Stimulated activated CD4-positive, alpha-beta T cell treated with anti-CD3 and anti-CD28 coated beads, Interleukin-15, amount 100 ng/mL, for 1 hour (primary cell): ENCODE results near the gene ATP7B.
"Not testable (repeated sequence)": the region's sequence is repeated elsewhere in the genome, so short reads cannot be mapped to it uniquely, and the experiment has no call there.

ENCODE experiments used
- DNase-seq, 2 donors: peaks; one replicate each; pipeline ENCODE4 v3.0.0-alpha.2; 2020; ENCODE audit warnings: low read depth in 1 of 2, low spot score in 1 of 2

Gene ATP7B

DNA sequence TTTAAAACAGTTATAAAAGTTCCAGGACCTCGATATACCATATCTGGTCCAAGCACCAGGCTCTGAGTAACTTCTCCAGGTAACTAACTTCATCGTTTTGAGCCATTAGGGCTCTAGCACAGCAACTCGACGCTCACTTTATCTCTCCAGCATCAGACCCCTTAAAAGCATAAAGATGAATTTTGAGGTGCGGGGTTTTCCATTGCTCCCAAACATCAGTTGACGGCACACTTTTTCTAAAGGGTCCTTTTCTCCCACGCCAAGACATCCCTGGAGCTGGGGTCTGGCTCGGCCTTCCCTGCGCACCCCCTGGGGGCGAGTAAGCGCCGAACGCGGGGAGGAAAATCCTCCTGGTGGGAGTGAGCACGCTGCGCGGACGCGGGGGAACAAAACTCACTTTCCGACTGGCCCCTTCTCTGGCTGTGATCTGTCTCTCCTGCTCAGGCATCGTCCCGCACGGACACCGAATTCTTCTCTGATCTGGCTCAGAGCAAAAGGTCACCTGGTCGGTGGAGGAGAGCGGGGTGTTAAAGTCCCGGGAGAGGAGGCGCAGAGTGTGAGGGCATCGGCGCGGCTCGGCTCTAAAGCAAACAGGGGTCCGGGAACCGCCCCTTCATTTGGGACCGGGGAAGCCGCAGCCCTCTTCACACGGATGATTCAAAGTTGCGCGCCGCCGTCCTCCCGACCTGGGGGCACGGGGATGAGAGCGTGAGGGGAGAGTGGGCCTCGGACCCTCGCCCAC, at the start of gene ATP7B:
TSS of gene ATP7B (minus strand) at position 561 of the 742 bp plus-strand sequence. CDS start at position 448, 113 bp downstream.
- no peak for DNase-seq

DNA sequence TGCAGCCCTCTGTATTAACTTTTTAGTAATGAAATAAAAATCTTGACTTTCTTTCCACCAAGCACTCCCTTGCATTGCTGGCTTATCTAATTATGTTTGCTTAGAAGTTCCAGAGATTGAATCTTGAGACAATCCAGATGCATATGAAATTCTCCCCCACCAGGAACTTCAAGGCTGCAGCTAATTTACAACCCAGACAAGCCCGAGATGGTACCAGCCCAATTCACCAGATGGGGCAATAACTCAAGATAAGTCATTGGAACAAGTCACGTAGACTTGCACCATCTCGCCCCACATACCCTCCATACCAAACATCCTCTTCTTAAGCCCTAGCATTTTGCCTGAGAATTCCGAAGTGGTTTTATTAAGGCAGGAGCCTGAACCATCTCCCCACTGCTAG, 42.2 kb upstream of the ATP7B start:
- no peak for DNase-seq

DNA sequence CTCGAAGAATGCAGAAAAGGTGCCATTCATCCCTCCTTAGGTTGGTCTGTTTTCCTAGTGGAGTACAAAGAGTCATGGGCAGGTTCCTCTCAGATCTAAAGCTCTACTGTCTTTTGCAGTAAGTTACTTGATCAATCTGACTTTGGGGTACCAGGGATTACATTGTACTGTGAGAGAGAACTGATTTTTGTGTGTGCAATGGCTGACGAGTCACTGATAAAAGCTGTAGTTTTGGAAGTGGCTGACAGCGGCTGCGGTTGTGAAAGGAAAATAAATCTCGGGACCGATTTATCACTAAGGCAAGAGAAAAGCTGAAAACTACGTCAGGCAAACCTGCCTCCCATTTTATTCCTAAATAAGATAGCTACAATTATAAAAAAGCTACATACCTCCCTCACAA, 40.1 kb upstream of the ATP7B start:
- DNase-seq = no peak

DNA sequence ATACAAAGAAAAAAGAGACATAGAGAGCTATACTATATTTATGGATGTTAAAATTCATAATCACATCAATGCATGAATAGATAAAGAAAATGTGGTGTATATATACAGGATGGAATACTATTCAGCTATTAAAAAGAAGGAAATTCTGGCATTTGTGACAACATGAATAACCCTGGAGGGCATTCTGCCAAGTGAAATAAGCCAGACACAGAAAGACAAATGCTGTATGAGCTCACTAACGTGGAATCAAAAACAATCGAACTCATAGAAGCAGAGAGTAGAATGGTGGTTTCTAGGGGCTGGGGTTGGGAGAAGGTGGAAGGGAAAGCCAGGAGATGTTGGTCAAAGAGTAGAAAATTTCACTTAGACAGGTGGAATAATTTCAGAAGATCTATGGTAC, 37.3 kb upstream of the ATP7B start:
- no peak for DNase-seq

DNA sequence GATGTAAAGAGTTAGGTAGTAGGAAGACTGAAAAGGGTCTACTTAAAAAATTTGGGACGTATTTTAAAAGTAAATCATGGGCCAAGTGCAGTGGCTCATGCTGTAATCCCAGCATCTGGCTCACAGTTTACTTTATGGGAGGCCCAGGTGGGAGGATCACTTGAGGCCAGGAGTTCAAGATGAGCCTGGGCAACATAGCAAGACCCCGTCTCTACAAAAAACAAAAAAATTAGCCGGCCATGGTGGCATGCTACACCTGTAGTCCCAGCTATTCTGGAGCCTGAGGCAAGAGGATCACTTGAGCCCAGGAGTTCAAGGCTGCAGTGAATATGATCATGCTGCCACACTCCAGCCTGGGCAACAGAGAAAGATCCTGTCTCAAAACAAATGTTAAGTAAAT, 36.2 kb upstream of the ATP7B start:
- DNase-seq = no peak

DNA sequence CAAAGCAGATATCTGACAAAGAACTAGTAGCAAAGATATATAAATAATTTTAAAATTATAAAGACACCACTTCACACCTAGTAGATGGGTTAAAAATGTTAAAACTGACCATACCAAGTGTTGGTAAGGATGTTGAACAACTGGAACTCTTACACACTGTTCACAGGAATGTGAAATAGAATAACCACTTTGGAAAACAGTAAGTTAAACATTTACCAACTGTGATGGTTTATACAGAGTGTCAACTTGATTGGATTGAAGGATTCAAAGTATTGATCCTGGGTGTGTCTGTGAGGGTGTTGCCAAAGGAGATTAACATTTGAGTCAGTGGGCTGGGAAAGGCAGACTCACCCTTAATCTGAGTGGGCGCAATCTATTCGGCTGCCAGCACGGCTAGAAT, 32.4 kb upstream of the ATP7B start:
- DNase-seq = no peak

DNA sequence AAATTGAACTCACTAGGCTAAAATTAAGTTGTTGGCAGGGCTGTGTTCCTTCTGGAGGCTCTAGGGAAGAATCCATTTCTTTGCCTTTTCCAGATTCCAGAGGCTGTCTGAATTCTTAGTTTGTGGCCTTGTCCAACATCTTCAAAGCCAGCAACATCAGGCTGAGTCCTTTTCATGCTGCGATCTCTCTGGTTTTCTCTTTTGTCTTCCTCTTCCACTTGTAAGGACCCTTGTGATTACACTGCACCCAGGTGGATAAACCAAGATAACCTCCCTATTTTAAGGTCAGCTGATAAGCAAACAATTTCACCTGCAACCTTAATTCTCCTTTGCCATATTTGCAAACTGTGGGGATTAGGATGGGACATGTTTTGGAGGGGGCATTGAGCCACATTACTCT, 24.8 kb upstream of the ATP7B start:
- DNase-seq = no peak

DNA sequence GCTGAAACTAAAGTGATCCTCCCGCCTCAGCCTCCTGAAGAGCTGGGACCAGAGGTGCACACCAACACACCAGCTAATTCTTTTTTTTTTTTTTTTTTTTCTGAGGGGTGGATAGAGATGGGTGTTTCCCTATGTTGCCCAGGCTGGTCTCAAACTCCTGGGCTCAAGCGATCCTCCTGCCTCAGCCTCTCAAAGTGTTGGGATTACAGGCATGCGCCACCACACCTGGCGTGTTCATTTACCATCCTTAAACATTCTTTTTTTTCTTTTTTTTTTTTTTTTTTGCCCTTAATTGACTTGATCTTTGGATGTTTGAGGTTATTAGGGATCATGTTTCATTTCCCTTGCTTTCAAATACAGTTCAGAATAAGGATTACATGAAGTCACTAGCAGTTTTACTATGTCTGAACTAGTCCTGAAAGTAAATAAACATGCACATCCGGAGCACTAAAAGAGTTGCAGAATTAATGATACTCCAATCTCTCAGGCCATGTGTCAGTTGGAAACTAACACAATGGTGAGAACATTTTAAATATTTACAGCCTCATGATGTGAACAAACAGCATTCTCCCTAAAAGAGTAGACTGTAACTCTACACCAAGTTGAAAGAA, 23.5 kb upstream of the ATP7B start:
- DNase-seq = no peak

DNA sequence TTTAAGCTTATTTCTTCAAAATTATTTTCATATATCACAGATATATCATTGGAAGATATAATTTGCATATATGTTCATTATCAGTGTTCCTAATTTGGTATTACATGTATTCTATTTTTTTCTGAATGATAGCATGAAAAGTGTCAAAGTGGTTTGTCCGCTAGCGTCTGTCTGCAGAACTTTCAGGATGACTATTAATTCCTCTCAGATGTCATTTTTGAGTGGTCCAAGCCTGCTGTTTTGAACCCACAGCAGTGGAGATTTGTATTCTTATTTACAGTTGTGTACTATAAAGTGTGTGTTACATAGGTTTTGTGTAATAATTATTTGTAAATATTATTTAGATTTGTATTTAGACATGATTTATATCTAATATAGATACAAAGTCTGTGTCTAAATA, 21.8 kb upstream of the ATP7B start:
- no peak for DNase-seq

DNA sequence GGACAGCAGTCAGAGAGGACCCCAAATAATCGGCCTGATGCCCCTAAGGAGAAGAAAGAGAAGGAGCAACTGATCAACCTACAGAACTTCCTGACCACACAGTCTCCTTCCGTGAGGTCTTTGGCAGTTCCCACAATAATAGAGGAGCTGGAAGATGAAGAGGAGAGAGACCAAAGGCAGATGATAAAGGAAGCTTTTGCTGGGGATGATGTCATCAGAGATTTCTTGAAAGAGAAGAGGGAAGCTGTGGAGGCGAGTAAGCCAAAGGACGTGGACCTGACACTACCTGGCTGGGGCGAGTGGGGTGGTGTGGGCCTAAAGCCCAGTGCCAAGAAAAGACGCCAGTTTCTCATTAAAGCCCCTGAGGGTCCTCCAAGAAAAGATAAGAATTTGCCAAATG, 19.2 kb upstream of the ATP7B start:
- not testable (repeated sequence) for DNase-seq

DNA sequence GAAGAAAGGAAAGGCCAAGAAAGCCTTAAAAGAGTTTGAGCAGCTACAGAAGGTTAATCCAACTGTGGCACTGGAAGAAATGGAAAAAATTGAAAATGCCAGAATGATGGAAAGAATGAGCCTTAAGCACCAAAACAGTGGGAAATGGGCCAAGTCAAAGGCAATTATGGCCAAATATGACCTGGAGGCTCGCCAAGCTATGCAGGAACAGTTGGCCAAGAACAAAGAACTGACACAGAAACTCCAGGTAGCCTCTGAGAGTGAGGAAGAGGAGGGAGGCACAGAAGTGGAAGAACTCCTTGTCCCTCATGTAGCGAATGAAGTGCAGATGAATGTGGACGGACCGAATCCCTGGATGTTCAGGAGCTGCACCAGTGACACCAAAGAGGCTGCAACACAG, 18.3 kb upstream of the ATP7B start:
- DNase-seq = no peak

DNA sequence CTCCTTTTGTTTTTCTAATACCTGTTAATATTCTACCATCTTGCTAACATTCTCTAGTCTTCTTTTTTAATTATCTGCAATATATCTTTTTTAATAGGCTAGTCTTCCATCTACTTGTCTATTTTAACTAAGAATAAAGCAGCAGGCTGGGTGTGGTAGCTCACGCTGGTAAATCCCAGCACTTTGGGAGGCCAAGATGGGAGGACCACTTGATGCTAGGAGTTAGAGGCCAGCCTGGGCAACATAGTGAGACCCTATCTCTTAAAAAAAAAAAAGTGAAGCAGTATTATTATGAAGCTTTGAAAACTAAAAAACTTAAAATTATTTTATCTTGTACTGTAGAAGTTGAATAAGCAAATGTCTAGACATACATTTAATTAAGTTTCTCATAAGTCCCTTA, 16.6 kb upstream of the ATP7B start:
- no peak for DNase-seq

DNA sequence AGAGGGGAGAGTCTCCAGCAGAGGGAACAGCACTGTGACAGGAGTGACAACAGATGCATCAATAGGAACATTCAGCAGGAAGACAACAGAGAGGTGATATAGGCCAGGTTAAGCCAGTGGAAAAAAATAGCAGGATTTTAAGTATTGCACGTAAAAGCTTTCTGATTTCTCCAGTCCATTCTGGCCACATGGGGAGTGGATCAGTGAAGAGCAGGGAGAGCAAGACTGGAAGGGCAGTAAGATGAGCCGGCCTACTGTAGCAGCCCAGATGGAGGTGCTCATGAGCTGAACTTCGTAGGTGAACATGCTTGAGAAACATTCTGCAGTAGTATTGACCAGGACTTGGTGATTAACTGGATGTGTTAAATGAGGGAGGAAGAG, 15.0 kb upstream of the ATP7B start:
- DNase-seq = no peak

DNA sequence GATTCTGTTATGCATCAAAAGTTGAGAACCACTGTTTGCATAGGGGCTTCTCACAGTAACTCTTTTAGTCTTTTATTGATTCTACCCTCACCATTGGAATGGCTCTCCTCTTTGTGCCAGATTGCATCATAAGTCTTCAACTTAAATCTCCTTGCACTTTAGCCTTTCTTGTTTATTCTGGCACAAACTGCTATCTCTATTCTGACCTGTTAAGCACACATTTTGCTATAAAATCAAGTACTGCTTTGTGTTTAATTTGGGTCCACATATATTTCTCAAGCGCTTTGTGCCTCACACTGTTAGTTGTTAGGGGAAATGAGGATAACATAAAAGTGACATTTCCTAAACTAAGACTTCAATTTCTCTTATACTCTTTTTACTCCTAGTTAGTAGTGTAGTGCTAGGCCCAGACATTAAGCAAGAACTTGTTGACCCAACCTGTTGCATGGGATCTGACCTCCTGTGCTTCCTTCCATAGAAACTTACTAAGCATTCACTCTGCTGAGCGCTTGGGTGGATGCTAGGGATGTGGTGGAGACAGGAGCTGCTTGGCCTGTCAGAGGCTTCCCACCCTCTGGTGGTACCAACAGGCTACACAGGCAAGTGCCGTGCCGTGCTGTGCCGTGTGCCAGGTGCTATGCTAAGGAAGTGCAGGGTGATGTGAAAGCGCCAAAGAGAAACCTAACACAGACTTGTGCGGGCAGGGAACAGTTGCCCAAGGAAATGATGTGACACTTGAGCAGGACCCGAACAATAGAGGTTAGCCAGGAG, 14.4 kb upstream of the ATP7B start:
- DNase-seq = no peak

DNA sequence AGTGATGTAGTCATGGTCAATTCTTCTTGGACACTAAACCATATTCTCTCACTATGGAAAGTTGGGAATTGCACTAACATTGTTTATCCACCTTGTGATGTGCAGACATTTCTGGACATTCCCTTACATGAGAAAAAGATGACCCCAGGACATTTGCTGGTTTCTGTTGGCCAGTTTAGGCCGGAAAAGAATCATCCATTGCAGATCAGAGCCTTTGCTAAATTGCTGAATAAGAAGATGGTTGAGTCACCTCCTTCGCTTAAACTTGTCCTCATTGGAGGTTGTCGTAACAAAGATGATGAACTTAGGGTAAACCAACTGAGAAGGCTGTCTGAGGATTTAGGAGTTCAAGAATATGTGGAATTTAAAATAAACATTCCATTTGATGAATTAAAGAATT, 13.2 kb upstream of the ATP7B start, which contains the start of gene UTP14C:
TSS of gene UTP14C (plus strand) at position 211 of the 400 bp plus-strand sequence. CDS start 4,114 bp downstream, outside the sequence.
- DNase-seq = no peak

DNA sequence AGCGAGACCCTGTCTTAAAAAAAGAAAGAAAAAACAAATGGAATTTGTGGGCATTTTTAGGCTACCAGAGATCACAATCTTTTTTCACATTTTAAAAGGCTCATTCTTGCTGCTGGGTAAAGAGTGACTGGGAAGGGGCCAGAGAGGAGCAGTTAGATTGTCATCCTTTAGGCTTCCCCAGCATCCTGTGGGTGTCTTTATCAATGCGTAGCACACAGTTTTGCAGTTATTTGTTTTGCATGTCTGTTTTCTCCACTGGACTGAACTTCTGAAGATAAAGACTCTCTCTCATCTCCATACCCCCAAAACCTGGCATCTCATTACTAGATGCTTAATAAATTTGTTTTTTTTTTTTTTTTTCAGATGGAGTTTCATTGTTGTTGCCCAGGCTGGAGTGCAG, 11.1 kb upstream of the ATP7B start:
- DNase-seq = no peak

DNA sequence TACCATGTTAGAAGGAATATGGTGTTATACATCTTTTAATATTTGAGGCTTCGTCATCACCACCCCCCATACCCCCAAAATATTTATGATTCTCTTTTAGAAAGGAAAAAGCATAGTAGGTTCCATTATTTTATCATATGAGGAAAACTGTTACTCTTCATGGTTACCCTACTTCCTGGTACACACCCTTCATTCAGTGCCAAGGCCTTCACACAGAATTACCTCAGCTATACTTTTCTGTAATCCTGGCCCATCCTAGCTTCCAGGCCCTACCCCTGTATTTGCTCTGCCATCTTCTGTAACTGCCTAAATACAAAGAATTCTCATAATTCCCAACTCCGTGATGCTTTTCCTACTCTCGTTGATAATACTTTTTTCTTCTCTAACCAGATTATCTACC, 8.9 kb upstream of the ATP7B start:
- no peak for DNase-seq

DNA sequence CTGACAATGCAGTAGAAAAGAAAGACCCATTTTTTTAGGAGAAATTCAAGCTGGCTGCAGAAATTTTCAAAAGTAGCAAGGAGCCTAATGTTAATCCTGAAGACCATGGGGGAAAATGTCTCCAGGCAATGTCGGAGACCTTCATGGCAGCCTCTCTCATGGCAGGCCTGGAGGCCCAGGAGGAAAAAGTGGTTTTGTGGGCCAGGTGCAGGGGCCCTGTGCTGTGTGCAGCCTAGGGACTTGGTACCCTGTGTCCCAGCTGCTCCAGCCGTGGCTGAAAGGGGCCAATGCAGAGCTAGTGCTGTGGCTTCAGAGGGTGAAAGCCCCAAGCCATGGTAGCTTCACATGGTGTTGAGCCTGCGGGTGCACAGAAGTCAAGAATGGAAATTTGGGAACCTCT, 5.0 kb upstream of the ATP7B start:
- no peak for DNase-seq

DNA sequence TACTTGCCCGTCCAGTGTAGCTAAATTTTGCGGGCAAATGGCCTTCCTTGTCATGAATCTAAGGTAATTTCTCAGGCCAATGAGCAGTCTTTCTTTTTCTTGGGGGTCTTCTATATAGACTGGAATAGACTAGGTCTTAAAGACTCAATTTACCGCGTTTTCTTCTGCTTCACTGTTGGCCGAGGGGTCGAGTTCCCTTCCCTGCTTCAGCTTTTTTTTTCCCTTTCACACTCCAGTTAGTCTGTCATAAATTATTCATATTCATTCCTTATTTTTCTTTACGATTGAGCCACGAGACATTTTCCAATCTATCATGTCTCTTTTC, 1.2 kb upstream of the ATP7B start:
- DNase-seq = no peak

DNA sequence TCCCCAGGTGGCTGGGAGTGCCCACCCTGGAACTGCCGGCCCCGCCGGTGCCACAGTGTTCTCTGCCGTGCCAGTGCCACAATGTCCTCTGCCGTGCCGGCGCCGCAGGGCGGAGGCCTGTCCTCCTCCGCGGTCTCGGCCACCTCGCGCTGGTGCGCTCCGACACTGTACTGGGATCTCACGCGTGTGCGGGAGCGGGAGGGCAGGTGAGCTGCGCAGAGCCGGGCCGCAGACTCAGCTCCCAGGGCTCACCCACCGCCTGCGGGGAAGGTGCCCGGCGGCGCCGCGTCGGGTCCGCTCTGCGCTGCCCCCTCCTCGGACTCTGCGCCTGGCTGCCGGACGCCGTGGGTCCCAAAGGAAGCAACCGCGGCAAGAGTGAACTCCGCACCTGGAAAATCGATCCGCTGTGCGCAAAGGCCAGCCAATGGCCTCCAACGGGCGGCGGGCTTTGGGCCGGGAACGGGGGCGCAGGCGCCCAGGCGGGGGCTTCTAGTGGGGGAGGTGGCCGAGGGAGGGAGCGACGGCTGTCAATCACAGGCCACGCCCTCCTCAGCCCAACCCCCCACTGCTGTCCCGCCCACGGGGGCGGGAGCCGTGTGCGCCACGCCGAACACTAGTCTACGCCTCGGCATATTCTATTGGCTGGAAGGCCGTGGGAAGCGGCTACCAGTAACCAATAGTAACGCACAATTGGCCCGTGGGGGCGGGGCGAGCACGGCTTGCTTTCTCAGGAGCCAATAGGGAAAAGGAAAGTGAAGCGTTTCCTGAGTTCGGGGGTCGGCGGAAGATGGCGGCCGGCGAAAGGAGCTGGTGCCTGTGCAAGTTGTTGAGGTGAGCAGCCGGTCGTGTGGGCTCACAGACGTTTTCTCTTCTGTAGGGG, 622 bp upstream of the ATP7B start, which contains the start of gene ALG11:
TSS of gene ALG11 (plus strand) at position 767 of the 880 bp plus-strand sequence. CDS start at position 788, 21 bp downstream.
- peak; percentile 99 for DNase-seq

DNA sequence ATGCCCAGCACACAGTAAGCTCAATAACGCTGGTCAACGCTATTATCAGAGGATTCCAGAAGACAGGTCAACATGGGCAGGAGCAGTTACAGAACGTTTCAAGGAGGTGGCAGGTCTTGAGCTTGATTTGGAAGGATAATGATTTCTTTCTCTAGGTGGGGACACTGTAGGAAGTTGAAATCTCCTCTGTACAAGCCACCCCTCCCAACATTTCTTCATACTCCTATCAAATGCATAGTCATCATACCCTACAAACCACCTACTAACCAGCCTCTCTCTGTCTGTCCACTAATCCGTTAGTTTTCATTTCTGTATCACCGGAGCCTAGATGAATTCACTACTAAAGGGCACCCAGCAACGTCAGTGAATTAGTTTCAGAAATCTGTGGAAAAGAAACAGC, 1.3 kb downstream of the ATP7B start:
- no peak for DNase-seq
